Gastroesophageal sphincter (tissue), 3 donors: ENCODE results near the gene BMS1.
"Not testable (repeated sequence)": the region's sequence is repeated elsewhere in the genome, so short reads cannot be mapped to it uniquely, and the experiment has no call there.

Source experiments
- EP300 ChIP-seq: sonication (generic); formaldehyde crosslinking; IDR thresholded peaks from one replicate; pipeline ENCODE4 v1.6.1; 2017; ENCODE audit warnings: antibody characterized with exemption, mild to moderate bottlenecking
- POLR2A ChIP-seq, 2 donors: fragments of 450-650 bp; IDR thresholded peaks; one replicate each; pipeline ENCODE4 v1.6.1; 2017; ENCODE audit warnings: antibody characterized with exemption in 2 of 2, mild to moderate bottlenecking in 2 of 2, moderate library complexity in 1 of 2
- POLR2AphosphoS5 ChIP-seq: sonication (generic); formaldehyde crosslinking; IDR thresholded peaks from one replicate; pipeline ENCODE4 v1.6.1; 2017; ENCODE audit warnings: antibody characterized with exemption
- TF ChIP-seq, protein P1 (sequence below), 4 experiments: fragments of 200-600 bp in 2 of 4; fragments of 450-650 bp in 2 of 4; sonication (generic) in 1 of 4; IDR thresholded peaks; one replicate each; pipeline ENCODE4 v1.5.1; 2017 to 2019; ENCODE audit warnings: antibody characterized with exemption in 4 of 4, mild to moderate bottlenecking in 2 of 4, moderate library complexity in 2 of 4

DNA sequence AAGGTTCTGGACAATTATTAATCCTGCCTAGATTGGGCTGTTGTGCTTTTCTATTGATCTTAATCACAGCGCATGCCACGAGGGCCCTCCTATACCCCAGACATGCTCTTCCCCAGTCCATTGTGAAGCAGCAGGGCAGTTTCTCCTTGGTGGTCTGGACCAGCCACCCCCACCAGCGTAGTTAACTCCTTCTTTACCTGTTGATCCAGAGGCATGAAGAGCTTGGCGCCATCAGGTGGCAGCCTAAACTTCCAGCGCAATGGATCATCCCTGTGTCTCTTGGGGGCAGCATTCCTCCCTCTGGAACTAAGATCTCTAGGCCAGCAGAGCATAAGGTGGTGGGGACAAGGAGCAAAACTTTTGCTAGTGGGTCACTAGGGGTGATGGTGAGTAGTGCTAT, 62.2 kb downstream of the BMS1 start:
- TF ChIP-seq, protein P1, sequence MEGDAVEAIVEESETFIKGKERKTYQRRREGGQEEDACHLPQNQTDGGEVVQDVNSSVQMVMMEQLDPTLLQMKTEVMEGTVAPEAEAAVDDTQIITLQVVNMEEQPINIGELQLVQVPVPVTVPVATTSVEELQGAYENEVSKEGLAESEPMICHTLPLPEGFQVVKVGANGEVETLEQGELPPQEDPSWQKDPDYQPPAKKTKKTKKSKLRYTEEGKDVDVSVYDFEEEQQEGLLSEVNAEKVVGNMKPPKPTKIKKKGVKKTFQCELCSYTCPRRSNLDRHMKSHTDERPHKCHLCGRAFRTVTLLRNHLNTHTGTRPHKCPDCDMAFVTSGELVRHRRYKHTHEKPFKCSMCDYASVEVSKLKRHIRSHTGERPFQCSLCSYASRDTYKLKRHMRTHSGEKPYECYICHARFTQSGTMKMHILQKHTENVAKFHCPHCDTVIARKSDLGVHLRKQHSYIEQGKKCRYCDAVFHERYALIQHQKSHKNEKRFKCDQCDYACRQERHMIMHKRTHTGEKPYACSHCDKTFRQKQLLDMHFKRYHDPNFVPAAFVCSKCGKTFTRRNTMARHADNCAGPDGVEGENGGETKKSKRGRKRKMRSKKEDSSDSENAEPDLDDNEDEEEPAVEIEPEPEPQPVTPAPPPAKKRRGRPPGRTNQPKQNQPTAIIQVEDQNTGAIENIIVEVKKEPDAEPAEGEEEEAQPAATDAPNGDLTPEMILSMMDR (IDR thresholded peaks at IDR 0.05): not testable (repeated sequence)
- TF ChIP-seq POLR2AphosphoS5; EP300; POLR2A (IDR thresholded peaks at IDR 0.05): not testable (repeated sequence)
